ENCODE data around the gene TMEM11.

GRCh38 chr17:21172846-21173245 is 41.1 kb downstream of the TMEM11 start:
- TF ChIP-seq CTCF (IDR thresholded peaks at IDR 0.05; ENCODE audit: low read length) (no peak), EZH2 (optimal IDR thresholded peaks at IDR 0.05; ENCODE audit: low read depth, low read length) (no peak), EZH2phosphoT487 (IDR thresholded peaks at IDR 0.05; ENCODE audit: low read length) (no peak)

Data from MM.1S (cell line).